GM10266 (cell line): ENCODE data around the gene LRRC2.
"Not testable (repeated sequence)": the region's sequence is repeated elsewhere in the genome, so short reads cannot be mapped to it uniquely, and the experiment has no call there.

ENCODE experiments used
- DNase-seq: peaks from one replicate; pipeline ENCODE4 v3.0.0; 2012; ENCODE audit errors: extremely low spot score
- TF ChIP-seq, protein P1 (sequence below): IDR thresholded peaks from 2 replicates; pipeline ENCODE4 v1.5.1; 2012; ENCODE audit warnings: mild to moderate bottlenecking, low read depth; ENCODE audit not compliant: control insufficient read depth, insufficient read depth; ENCODE audit errors: missing control alignments

The LRRC2 gene

DNA sequence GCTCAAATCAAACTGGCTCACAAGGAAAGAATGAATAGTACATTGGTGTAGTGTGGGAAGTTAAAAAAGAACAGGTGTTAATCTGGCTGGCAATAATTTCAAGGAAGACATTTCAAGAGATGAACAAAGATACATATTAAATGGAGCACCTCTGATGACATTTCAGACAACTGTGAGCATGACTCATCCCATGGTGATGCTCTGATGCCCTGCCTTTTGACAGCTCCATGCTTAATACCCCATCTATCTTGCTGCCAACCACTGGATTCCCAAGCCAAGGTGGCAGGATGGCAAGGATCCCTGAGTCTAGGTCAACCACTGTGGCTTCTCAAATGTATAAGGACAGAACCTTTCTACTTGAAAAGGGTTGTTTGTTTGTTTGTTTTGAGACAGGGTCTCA, 29.3 kb downstream of the LRRC2 start:
- no peak for DNase-seq

GRCh38 chr3:46535746-46536145, 30.4 kb downstream of the LRRC2 start:
- TF ChIP-seq, protein P1, sequence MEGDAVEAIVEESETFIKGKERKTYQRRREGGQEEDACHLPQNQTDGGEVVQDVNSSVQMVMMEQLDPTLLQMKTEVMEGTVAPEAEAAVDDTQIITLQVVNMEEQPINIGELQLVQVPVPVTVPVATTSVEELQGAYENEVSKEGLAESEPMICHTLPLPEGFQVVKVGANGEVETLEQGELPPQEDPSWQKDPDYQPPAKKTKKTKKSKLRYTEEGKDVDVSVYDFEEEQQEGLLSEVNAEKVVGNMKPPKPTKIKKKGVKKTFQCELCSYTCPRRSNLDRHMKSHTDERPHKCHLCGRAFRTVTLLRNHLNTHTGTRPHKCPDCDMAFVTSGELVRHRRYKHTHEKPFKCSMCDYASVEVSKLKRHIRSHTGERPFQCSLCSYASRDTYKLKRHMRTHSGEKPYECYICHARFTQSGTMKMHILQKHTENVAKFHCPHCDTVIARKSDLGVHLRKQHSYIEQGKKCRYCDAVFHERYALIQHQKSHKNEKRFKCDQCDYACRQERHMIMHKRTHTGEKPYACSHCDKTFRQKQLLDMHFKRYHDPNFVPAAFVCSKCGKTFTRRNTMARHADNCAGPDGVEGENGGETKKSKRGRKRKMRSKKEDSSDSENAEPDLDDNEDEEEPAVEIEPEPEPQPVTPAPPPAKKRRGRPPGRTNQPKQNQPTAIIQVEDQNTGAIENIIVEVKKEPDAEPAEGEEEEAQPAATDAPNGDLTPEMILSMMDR: no peak

More for the DNA sequence above, 29.3 kb downstream of the LRRC2 start:
- TF ChIP-seq, protein P1: no peak

DNA sequence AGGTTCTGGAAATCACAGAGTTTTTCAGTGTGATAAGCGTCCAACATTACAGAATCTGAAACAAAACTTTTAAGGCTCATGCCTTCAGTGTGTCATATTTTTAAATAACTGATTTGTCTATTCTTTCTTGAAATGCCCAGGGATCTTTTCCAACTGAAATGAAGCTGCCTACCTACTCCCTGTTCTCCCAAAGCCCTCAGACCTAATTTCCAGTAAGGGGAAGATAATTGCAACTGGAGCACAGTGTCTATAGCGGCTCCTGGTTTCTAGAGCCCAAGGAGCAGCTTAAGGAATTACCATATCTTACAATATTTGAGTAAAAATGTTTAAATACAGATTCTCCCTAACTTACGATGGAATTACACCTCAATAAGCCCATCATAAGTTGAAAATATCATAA, 33.0 kb downstream of the LRRC2 start:
- TF ChIP-seq, protein P1: no peak

More at GRCh38 chr3:46535746-46536145, 30.4 kb downstream of the LRRC2 start:
- DNase-seq: no peak

DNA sequence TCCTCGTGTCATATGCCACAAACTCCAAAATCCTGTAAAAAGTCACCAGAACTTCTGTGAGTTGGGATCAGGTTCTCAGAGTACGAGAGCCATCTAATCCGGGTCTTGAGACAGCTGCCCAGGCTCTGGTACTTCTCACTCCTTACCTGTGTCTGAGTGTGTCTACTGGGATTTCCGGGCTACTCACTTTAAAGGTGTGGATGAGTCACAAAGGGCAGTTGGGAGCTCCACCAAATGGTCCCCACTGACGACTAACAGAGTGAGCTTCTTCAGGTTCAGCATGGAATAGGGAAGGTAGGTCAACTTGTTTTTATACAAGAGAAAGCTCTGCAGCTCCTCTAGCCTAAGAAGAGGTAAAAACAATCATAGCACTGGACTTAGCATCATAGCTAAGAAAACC, 38.9 kb downstream of the LRRC2 start:
- TF ChIP-seq, protein P1: no peak
- DNase-seq: no peak

More for the DNA sequence above, 33.0 kb downstream of the LRRC2 start:
- no peak for DNase-seq

- TF ChIP-seq, protein P1: no peak
- DNase-seq: no peak
Observed at GRCh38 chr3:46524832-46525231, 41.3 kb downstream of the LRRC2 start.

GRCh38 chr3:46524008-46524407, 42.1 kb downstream of the LRRC2 start:
- TF ChIP-seq, protein P1: no peak
- DNase-seq: no peak

GRCh38 chr3:46523556-46523955, 42.5 kb downstream of the LRRC2 start:
- TF ChIP-seq, protein P1: no peak
- DNase-seq: no peak

- not testable (repeated sequence) for DNase-seq
Observed at GRCh38 chr3:46522201-46522600, 43.9 kb downstream of the LRRC2 start.
